Measurements from ENCODE around the gene GMCL2.

DNA sequence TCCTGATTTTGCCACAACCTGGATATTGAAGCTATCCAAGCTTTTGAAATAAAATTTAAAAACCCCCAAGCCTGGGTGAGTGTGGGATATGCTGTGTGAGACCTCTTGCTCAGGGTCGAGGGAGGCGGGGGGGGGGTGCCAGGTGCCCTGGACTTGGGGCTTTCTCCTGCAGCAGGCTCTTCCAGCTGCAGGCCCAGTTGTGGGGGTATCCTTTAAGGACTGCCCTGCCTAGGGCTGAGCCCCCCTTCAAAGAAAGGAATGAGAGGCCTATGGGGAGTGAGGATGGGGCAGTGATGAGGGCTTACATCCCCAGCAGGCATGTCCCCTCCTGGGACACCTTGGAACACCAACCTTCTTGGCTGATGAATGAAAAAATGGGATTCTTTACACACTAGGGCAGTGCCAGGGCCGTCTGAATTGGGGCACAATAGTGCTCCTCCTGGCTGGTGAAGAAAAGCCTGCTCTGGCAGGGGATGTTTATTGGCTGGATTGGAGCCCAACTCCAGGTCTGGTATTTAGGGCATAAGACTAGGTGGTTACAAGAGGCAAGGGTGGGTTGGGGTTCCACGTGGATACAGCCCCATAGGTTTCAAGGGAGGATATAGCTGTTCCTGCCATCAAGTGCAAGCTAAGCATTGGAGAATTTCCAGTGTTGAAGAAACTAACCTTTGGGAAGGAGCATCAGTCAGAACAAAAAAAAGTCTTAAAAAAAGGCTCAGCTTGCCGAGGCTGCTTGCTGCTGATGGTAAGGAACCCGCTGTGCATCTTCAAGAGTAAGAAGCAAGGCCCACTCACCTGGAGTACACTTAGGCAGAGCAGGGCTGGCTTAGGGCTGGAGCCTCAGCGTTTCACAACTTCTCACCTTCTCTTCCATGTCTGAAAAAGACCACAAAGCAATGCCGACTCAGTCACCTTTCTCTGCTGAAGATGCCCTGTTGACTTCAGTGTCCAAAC lies 24.2 kb upstream of the GMCL2 start:
- TF ChIP-seq POLR2A (IDR thresholded peaks at IDR 0.05): no peak
- TF ChIP-seq, protein P1, sequence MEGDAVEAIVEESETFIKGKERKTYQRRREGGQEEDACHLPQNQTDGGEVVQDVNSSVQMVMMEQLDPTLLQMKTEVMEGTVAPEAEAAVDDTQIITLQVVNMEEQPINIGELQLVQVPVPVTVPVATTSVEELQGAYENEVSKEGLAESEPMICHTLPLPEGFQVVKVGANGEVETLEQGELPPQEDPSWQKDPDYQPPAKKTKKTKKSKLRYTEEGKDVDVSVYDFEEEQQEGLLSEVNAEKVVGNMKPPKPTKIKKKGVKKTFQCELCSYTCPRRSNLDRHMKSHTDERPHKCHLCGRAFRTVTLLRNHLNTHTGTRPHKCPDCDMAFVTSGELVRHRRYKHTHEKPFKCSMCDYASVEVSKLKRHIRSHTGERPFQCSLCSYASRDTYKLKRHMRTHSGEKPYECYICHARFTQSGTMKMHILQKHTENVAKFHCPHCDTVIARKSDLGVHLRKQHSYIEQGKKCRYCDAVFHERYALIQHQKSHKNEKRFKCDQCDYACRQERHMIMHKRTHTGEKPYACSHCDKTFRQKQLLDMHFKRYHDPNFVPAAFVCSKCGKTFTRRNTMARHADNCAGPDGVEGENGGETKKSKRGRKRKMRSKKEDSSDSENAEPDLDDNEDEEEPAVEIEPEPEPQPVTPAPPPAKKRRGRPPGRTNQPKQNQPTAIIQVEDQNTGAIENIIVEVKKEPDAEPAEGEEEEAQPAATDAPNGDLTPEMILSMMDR (IDR thresholded peaks at IDR 0.05): no peak
